HG02973 (cell line): ENCODE measurements around the gene ADCK1.
"Not testable (repeated sequence)": the region's sequence is repeated elsewhere in the genome, so short reads cannot be mapped to it uniquely, and the experiment has no call there.

Experiments
- ATAC-seq: cut with Tn5 transposase; IDR thresholded peaks from one replicate; pipeline ENCODE4 v1.9.1; 2021; ENCODE audit warnings: moderate library complexity; ENCODE audit not compliant: unreplicated experiment

ADCK1 gene

GRCh38 chr14:77808250-77808649 lies 8.3 kb downstream of the ADCK1 start:
- no peak for ATAC-seq

- no peak for ATAC-seq
These were observed 9.1 kb downstream of the ADCK1 start for GRCh38 chr14:77809011-77809410.

GRCh38 chr14:77812028-77812427 lies 12.1 kb downstream of the ADCK1 start:
- ATAC-seq = peak; percentile 86

GRCh38 chr14:77812682-77813081 lies 12.8 kb downstream of the ADCK1 start:
- ATAC-seq = not testable (repeated sequence)

- no peak for ATAC-seq
These were observed 22.4 kb downstream of the ADCK1 start for GRCh38 chr14:77822307-77822706.

- no peak for ATAC-seq
These were observed 22.8 kb downstream of the ADCK1 start for GRCh38 chr14:77822741-77823140.

- no peak for ATAC-seq
These were observed 23.5 kb downstream of the ADCK1 start for GRCh38 chr14:77823378-77823777.

- no peak for ATAC-seq
These were observed 26.1 kb downstream of the ADCK1 start for GRCh38 chr14:77825895-77826519.

GRCh38 chr14:77830692-77831091 lies 30.8 kb downstream of the ADCK1 start:
- no peak for ATAC-seq

- no peak for ATAC-seq
These were observed 32.4 kb downstream of the ADCK1 start for GRCh38 chr14:77832297-77832696.

- ATAC-seq = no peak
These were observed 38.0 kb downstream of the ADCK1 start for GRCh38 chr14:77837926-77838325.

- ATAC-seq = no peak
These were observed 39.1 kb downstream of the ADCK1 start for GRCh38 chr14:77838831-77839511.

GRCh38 chr14:77843195-77843594 lies 43.3 kb downstream of the ADCK1 start:
- no peak for ATAC-seq

GRCh38 chr14:77843651-77844050 lies 43.7 kb downstream of the ADCK1 start:
- no peak for ATAC-seq

- no peak for ATAC-seq
These were observed 44.9 kb downstream of the ADCK1 start for GRCh38 chr14:77844802-77845201.

GRCh38 chr14:77848031-77848430 lies 48.1 kb downstream of the ADCK1 start:
- no peak for ATAC-seq

GRCh38 chr14:77849711-77850110 lies 49.8 kb downstream of the ADCK1 start:
- no peak for ATAC-seq

GRCh38 chr14:77853919-77854318 lies 54.0 kb downstream of the ADCK1 start:
- ATAC-seq = no peak

- ATAC-seq = no peak
These were observed 57.0 kb downstream of the ADCK1 start for GRCh38 chr14:77856941-77857340.

GRCh38 chr14:77859934-77860570 lies 60.1 kb downstream of the ADCK1 start:
- no peak for ATAC-seq

- ATAC-seq = no peak
These were observed 61.3 kb downstream of the ADCK1 start for GRCh38 chr14:77861201-77861600.

GRCh38 chr14:77862154-77862786 lies 62.4 kb downstream of the ADCK1 start:
- no peak for ATAC-seq
